GM19238 (cell line): ENCODE results near the gene GIT1.

Experiments
- DNase-seq: peaks from one replicate; pipeline ENCODE4 v3.0.0; 2011; ENCODE audit warnings: low spot score; ENCODE audit not compliant: insufficient read length

GIT1 gene, protein sequence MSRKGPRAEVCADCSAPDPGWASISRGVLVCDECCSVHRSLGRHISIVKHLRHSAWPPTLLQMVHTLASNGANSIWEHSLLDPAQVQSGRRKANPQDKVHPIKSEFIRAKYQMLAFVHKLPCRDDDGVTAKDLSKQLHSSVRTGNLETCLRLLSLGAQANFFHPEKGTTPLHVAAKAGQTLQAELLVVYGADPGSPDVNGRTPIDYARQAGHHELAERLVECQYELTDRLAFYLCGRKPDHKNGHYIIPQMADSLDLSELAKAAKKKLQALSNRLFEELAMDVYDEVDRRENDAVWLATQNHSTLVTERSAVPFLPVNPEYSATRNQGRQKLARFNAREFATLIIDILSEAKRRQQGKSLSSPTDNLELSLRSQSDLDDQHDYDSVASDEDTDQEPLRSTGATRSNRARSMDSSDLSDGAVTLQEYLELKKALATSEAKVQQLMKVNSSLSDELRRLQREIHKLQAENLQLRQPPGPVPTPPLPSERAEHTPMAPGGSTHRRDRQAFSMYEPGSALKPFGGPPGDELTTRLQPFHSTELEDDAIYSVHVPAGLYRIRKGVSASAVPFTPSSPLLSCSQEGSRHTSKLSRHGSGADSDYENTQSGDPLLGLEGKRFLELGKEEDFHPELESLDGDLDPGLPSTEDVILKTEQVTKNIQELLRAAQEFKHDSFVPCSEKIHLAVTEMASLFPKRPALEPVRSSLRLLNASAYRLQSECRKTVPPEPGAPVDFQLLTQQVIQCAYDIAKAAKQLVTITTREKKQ

DNA sequence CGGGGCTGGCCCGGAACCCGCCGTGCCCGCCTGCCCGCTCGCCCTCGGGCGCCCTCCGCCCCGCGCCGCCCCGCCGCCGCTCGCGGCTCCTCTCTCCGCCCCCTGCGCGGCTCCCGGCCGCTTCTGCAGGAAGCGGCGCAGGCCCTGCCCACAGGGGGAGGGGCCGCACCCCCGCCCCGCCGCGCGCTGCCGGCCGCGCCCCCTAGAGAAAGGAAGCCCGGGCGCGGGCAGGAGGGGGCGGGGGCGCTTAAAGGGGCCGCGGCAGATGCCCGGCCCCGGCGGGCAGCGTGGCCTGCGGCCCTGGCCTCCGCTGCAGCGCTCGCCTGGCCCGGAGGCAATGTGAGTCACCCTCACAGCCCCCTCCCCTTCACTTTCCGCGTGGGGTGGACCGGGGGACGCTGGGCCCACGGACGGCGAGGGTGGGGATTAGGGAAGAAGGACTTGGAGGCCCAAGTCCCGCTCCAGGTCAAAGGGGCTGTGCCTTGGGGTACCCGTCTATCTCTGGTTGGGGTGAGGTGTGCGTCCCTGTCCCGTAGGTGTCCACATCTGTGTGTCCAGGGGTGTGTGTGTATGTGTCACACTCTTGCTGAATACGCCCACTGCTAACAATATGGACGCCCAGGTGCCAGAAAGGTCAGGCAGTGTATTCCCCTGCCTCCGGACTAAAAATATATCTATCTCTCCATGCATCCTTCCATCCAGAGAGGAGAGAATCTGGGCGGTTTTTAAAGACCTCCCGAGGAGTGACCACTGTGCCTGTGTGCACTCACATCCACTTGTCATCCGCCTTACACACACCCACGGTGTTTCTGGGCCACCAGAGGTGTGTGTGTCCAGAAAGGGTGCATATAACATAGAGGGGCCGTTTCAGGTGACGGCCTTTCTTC is at the start of gene GIT1:
Gene GIT1, minus strand, starts transcription at position 125 of the 887 bp plus-strand sequence. CDS start 270 bp downstream, outside the sequence.
- peak; percentile 98 for DNase-seq

DNA sequence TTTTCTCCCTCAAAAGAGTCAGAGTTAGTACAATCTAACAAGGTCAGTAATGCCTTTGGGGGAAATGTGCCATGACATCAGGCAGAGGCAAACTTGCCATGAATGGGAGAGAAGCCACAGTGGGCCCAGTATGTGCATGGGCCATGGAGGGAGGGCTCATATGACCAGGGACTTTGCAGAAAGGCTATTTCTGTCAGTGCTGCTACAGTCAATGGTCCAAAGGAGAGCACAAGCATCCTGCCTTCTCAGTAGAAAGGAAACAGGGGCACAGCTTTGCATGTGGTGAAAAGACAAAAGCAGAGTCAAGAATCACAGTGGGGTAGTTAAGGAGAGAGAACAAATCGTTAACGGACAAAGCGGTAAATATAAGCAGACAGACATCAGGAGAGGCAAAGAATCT is 44.4 kb upstream of the GIT1 start:
- DNase-seq = no peak

DNA sequence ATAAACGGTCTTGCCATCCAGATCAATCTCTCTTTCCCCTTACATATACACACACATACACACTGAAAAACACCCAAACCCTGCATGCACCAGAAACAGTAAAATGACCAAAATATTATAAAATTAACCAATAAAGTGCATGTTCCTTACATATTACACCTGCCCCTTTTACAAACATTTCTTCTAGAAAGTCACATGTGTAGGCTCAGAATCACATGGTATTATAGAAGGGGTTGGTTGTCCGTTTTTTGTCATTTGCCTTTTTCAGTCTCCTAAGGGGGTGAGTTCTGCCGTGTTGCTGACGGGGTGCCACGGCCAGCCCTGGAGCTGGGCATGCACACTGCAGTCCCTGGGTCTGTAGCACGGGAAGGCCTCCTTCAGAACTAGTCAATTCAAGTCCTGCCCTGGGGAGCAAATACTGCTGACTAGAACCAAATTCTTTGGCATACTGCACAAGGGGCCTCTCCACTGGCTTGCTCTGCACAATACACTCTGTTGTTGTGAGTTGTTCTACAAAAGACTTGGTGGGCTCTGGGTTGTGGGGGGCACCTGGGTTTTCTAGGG is 41.3 kb upstream of the GIT1 start:
- no peak for DNase-seq

DNA sequence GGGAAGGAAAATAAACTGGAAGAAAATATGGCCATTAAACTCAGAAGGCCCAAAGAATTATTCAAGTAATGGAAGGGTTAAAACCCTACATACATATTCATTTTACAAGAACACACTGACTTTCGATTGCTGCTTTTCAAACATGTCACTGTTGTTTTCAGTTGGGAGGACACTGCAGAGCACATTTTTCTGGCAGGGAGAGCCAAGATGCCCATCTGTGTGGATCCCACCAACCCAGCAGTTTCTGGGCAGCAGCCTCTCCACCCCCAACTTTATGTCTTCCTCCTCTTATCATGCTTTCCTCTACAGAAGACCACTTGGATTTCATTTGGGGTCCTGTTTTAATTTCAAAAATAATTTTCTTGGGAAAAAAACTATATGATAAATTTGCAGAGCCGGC is 40.4 kb upstream of the GIT1 start:
- DNase-seq = no peak

DNA sequence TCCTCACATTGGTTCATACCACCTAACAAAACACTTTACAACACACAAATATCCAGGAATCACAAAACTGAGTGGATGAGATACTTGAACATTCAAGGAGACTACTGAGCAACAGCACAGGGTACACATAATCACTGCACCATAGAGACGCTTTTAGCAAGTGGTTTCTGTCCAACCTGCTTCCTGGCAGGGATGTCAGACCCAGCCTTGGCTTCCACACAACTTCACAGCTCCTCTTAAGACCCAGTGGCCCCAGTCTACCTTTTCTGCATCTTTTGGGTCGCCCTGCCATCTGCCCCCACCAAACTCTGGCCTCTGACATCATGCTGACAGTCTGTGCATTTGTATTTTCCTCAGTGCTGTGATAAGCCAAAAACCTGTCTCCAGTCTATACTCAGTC is 39.2 kb upstream of the GIT1 start:
- DNase-seq = no peak

DNA sequence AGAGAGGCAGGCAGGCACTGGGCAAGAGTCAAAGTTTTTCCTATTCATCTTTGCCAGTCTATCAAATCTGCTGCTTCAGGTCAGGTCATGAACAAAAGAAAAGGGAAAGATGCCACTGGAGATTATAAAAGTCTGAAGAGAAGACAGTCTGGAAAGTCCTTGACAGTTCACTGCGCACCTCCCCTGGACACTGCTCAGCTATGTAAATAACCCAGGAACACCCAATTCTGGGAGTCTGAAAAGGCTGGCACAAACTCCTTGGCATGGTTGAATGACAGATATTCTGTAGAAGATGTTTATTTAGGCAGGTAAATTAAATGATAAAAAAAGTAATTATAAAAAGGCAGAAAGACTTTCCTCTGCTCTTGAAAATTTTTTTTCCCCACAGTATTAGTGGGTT is 38.5 kb upstream of the GIT1 start:
- DNase-seq = no peak

DNA sequence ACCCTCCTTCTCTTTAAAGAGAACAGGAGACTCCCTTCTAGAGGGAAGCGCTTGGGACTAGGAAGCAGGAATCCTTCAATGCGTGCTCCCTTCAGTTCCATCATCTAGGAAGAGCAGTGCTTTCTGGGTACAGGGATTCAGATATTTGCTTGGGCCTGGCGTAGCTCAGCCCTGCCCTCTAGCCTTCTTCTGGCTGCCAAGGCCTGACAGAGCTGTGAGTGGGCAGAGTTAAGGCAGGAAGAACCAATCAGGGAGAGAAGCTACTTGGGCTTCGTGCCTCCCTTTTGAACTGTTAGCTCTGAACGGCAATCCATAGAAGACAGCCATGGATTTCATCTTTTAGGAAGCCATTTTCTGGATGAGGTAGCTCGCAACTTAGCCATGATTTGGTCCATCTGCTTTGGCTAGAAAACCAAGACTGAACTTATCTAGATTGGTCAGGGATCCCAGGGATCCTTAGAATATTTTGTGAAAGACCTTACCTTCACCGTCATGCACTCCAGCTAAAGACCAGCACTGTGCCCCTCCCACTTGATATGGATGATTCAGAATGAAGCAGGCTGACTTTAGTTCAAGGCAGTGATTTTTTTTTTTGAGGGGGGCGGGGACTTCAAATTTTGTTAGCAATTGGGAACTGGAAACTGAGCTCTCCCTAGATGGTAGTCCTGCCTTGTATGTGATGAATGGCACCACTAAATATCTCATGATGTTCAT is 35.7 kb upstream of the GIT1 start:
- DNase-seq = no peak

DNA sequence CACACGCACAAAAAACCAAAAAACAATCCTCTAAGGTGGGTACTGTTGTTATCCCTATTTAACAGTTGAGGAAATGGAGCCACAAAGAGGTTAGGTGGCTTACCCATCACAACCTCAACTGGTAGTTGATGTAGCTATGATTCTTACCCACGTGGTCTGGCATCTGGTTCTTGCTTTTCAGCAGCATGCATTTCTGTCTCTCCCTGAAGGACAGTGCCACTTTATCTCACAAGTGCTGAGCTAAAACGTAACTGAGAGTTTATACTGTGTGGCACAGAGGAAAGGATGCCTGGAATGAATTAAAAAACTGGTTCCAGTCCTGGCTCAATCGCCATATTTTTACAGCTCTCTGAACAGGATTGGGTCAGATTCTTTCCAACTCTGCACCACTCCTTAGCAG is 35.1 kb upstream of the GIT1 start:
- no peak for DNase-seq

DNA sequence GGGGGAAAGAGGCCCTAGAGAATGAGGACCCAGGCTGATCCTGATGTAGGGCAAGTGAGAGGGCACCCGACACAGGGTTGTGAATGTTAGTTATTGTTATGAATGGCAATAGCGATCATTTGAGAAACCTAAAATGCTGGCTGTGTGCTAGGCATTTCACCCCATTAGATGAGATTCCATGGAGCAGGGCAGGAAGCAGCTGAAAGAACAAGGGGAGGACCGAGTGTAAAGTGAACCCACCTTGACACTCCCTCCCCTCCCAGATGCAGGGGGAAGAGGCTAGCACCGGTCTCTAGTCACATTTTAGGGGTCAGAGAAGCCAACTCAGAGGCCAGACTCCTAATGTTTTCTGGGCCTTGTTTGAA is 33.8 kb upstream of the GIT1 start:
- no peak for DNase-seq

DNA sequence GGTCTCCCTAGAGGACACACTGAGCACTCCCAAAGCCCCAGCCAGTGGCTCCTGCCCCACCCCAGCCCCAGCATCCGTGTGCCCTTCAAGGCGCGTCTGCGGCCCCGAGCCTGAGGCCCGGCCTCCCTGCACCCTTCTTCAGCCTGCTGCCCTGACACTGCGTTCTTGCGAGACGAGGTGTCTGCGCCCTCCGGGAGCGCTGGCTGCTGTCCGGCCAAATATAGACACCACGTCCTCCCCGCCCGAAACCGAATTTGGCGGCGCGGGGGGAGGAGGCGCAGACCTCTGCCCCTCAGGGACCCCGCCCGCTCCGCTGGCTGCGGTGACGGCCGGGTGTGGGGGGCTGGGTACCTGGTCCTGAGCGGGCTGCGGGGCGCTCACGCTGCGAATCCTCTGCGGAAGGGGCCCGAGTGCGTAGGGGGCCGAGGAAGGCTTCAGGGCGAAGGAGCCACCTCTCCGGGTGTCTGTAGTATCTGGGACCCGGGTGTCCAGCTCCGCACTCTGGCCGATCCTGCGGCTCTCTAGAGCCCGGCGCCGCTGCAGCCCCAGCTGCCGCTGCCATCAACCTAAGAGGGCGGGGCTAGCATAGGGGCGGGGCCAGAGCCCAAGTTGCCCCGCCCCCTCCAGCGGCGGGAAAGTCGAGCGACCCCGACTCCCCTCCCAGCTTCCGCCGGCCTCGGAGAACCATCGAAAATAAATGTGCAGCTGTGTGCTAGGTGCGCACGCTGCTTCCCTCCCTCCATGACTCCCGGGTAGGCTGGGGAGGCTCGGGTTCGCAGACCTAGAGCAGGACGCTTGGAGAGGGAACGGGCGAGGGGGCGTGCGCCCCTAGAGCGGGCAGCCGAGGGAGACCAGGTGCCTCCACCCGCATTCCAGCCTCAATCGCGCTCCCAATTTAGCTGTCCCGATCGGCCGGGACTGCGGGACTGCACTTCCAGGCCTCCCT is 33.2 kb upstream of the GIT1 start, which contains the start of gene CORO6:
Gene CORO6, minus strand, starts transcription at position 576 of the 946 bp plus-strand sequence. CDS start 1,491 bp downstream, outside the sequence.
- peak; percentile 65 for DNase-seq

DNA sequence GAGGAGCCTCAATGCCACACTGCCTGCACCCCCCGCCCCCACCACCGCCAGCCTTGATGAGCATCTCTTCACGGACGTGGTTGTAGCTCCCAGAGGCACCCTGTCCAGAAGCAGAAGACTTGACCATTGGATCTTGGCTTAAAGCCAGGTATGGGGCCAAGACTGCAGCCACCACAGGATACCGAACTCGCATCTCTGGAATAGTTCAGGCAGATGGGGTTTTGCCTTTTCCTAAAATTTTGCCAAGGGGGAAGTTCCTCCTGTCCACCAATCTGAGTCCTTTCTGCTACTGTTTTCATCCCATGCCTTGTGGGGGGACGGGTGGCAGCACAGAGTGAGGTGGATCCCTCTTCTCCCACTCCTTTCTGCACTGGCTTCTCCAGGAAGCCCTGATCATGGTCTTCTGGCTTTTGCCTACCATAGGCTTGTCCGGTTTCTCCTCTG is 32.3 kb upstream of the GIT1 start:
- no peak for DNase-seq

DNA sequence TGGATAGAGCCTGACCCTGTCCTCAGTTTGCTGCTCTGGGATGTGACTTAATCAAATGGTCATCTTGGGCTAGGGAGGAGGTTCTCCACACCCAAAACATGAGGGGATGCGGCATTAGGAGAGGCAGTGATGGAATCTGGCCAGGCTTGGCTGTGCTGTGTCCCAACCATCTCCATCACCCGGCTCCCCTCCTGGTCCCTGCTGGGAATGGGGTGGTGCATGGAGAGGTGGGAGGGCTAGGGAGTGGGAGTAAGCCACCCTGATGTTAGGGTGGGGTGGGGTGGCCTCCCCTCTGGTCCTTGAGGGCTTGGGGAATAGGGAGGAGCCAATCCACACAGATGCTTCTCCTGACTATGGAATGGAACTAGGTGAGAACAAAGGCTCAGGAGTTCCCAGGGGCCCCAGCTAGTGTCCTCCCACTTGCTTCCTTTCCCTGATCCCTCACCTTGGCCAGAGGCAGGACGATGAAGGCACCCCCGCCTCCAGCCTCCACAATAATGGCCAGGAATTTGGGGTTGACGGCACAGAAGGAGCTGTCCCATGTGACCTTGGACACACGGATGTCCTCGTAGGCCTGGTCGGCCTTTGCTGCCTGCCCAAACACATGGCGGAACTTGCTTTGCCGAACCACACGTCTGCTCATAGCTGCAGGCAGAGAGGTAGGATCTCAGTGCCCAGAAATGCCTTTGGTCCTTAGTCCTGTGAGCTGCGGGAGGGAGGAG is 31.5 kb upstream of the GIT1 start:
- DNase-seq = no peak

DNA sequence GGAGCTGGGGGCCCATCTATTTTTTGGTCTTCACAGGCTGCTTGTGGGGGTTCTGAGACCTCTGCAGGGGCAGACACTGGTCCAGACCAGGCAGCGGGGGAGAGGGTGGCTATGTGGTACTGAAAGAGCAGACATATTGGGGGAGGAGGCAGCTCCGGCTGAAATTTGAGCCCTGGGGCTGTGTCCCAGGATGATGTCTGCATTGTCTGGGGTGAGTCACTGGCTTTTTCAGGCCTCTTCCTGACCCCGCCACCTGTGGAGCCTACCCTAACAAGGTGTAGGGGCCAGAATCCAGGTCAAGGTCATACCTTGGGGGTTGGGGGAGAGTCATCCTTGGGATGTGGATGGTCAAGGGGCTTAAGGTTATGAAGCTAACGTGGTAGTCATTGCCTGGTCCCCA is 30.8 kb upstream of the GIT1 start:
- DNase-seq = no peak

DNA sequence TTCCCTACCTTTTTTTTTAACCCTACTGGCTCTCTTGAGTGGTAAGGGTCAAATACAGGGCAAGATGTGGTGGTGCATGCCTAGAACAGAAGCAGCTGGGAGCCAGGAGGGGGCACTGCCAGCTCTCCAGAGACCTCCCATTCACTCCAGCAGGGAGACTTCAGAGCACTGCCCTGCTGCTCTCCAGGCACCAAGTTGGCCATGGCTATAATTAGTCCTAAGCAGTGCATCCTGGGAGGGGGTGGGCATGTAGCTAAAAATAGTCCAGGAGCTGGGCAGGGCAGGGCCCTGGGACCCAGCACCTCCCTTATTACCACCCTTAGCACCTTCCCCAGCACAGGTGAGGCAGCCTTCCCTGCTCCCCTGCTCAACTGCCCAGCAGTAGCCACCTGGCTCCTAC is 29.8 kb upstream of the GIT1 start:
- no peak for DNase-seq

DNA sequence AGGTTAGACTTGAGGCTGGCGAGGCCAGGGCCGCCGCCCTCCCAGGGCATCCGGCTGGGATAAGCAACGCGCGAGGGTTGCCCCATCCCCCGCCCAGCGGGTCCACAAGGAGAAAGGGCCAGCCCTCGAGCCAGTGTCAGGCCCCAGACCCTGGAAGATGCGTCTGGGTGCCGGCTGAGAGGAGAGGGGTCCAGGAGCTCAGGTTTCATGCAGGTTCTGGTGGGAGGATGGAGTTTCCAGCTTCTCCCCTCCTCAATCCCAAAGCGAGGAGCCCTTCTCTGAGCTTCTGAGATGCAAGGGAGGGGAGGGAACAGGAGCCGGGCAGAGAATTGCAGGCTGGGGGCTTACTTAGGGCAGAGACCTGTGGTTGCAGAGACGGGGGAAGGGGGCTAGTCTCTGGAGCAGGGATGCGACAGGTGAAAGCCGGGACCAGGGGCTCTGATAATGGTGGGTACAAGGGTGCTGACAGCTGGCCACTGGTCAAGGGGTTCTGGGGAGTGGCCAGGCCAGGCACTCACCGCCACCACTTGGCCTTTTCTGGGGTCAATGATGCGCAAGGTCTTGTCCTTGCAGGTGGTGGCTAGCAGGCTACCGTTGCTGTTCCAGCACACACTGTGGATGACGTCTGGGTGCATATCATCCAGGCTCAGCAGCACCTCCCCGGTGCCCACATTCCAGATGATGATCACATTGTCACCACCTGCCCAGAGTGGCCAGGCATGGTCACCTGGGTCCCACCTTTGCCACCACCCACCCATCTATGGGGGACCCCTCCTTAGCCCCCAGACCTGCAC is 29.0 kb upstream of the GIT1 start:
- DNase-seq = no peak

DNA sequence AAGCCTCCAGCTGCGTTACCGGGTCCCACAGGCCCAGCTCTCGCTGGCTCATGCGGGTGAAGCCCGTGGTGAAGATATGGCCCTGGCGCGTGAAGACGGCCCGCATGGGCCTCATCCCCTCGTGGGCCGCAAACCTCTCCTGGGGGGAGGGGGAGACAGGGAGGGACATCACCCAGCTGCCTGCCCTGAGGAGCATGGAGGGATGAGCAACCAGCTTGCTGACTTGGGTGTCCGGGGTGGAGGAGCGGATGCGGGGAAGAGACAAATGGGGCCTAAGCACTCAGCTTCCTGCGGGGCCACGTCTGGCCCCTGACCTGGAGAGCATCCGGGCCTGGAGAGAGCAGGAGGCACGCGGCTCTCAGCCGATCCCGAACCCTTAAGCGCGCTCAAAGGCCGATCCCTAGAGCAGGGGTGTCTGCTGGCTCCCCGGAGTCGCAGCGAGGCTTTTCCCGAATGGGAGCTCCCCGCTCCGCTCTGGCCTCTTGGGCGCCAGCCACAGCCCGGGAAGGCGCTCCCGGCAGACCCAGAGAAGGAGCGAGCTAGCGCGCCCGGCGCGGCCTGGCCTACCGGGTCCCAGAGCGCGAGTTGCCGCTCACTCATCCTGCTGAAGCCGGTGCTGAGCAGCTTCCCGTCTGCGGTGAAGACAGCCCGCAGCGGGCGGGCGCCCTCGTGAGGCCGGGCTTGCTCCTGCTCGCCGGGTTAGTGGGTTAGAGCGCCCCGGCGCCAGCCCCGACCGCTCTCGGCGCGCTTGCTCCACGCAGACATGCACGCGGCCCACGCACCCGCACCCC is 28.2 kb upstream of the GIT1 start:
- DNase-seq = no peak

DNA sequence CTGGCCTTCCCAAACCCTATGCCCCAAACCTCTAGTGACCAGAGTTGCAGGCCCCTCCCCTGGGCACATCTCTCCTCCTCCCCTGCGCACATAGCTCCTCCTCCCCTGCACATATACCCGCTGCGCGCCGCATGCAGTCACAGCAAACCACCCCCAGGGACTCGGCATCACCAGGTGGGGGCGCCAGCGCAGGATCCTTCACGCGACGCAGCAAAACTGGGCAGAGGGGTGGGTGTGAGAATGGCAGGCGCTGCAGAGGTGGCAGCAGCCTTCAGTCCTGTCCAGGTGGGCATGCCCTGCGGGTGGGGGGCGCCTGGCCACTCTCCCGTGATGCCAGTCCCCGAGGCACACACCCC is 27.7 kb upstream of the GIT1 start:
- peak; percentile 87 for DNase-seq
